GM18870 (cell line): ENCODE results near the gene MAST4.
A peak's percentile ranks its signal among the peaks of the same experiment; 100 is the strongest.
"Not testable (repeated sequence)": the region's sequence is repeated elsewhere in the genome, so short reads cannot be mapped to it uniquely, and the experiment has no call there.

Experiments used
- ATAC-seq: cut with Tn5 transposase; IDR thresholded peaks from one replicate; pipeline ENCODE4 v1.9.1; 2021; ENCODE audit warnings: moderate library complexity; ENCODE audit not compliant: unreplicated experiment

The MAST4 gene

DNA sequence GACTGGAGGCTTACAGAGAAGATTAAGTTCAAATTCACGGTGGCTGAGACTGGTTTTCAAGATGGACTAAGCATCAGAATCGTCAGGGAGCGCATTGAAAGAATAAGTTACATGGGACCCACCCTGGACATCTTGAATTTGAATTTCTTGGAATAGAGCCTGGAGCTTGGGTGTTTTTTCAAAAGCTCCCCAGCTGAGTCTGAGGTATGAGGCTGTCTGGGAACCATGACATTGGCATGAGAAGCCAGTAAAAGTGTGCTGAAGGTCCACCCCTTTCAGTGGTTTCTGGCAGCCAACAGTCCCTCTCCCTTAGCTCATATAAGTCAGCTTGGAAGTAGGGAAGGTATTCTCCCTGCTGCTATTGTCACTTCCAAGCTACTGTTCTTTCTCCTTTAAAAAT is 97.8 kb downstream of the MAST4 start:
- ATAC-seq = no peak

DNA sequence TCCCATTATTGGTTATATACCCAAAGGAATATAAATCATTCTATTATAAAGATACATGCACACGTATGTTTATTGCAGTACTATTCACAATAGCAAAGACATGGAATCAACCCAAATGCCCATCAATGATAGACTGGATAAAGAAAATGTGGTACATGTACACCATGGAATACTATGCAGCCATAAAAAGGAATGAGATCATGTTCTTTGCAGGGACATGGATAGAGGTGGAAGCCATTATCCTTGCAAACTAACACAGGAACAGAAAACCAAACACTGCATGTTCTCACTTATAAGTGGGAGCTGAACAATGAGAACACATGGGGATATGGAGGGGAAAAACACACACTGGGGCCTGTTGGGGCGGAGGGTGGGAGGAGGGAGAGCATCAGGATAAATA is 99.6 kb downstream of the MAST4 start:
- ATAC-seq = not testable (repeated sequence)

DNA sequence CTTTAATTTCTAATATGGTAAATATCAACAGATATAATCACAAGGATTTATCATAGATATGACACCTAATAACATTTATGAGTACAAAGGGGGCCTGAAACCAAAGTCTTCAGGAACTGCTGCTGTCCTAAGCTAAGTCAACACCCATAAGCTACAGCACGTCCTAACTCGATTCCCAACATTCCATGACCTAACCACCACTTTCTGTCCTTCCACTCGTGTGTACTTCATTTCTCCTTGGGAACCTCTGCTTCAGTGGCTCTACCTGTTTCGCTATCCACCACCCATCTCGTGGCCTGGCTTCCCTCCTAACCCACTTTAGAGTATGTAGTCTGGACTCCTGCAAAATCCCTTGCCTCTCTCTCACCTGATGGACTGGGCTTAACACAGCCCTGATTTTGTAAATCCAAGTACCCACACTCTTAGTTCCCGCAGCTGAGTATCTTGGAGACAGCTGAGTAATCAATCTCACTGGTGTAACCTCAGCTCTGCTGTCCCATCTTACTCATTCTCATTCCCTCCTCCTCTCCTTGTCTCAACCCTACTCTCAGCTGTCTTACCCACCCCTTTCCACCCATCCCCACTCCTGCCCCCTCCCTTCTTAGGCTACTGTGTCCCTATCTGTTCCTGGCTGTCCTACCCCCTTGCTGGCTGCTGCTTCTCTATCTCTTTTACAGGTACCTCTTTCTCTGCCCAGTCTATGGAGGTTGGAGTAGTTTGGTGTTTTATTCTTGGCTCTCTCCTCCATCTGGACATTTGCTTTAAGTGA is 101.8 kb downstream of the MAST4 start:
- no peak for ATAC-seq

DNA sequence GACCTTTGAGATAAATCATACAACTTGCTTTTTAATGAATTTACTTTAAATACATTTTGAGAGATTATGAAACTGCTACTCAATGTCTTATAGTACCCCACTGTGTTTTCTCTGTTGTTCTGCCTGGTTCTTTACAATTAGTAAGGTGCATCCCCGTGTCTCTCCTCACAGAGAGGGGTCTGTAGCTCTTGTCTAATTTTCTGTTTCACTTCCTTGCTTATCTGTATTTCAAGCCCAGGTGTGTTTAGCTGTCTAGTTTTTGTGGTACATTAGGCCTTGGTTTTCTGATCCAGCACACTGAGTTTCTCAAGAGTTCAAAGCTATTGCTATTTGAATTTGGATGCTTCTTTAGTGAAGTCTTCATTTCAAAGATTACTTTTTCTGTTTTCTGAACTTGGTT is 105.1 kb downstream of the MAST4 start:
- peak; percentile 73 for ATAC-seq

DNA sequence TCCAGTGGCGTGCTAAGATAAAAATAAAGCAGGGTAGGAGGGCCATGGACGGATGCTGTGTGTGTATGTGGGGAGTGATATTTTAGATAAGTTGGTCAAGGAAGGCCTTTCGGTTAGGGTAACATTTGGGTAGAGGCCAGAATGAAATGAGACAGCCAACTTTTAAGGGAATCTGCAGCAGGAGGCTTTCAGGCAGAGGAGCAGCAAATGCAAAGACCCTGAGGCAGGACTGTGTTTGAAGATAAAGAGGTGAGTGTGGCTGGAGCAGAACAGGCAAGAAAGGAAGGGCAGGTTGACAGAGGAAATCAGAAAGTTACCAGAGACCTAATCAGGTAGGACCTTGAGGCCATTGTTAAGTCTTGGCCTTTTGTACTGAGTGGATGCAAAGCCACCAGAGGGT is 106.2 kb downstream of the MAST4 start:
- ATAC-seq = no peak

DNA sequence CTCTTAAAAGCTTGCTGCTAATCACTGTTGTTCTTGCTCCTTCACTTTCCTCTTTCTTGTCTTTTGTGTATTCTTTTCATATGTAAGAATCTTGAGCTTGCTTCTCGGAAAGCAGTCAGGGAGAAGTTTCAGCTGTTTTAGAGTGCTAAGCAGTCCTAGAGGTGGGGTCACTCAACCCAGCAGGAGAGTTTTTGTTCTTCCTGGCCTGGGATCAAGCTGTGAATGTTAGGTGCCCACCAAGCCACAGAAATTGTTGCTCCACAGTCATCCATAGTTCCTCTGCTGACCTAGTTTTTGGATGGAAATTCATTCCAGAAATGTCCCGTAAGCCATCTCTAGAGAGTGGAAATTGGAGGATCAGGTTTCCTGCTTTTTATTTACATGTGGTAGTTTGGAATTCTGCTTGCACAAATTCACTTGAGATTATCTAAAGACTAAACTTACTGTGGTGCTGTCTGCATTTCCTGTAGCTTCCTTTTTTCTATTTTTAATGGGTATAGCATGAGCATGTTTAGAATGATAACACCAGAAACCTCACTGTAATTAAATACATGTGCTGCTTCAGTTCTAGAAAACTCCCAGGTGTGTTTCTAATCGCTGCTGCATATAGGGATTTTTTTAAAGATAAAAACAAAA is 108.7 kb downstream of the MAST4 start:
- ATAC-seq = no peak

DNA sequence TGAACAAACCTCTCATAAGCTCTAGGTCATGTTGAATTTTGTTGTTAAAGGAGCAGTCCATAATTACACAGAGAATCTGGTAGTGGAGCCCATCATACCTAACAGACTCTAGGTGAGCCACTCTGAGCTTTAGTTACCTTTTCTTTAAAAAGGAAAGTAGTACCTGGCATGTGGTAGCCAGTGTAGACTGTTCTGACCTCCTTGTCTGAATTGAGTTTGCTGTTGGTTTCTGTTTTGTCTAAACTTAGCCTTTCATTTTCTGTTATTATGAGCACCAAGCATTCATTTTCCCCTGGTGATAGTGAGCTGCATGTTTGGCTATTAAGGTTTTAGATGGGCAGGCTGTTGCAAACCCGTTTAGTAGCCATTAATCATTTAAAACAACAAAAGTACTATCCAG is 112.2 kb downstream of the MAST4 start:
- no peak for ATAC-seq

DNA sequence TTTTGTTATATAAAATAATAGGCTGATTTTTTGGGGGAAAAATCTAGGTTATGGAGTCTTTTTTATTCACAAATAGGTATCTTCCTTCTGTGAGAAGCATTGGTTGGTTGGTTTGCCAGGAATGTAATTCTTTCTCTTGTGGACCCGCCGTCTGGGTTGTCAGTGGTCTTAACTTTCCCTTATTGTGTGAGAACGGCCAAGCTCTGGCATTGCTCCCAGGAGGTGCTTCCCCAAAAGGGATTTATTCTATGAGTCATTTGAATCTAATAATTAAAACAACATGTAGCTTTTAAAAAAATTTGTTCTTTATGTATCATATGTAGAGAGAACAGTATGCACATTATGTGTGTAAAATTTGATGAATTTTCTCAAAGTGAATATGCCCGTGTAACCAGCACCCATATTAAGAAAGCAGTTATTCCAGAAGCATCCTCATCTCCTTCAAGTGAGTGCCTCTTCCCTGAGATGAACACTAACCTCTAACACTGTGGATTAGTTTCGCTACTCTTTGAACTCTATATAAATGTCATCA is 114.4 kb downstream of the MAST4 start:
- ATAC-seq = no peak

DNA sequence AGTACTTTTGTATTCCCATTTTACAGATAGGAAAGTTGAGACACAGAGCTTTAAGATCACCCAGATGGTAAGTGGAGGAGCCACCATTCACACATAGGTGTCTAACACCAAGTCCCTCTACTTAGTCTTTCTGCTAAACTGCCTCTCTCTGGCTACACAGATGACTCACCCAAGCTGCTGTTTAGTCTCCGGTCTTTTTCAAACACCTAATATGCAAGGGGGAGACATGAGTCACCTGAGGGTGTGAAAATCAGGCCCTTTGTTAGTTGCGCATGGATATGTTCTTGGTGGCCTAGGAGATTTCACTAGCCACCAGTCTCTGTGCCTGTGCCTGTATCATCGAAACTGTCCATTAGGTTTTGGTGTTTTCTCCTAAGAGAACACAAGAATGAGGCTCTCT is 117.8 kb downstream of the MAST4 start:
- ATAC-seq = no peak

DNA sequence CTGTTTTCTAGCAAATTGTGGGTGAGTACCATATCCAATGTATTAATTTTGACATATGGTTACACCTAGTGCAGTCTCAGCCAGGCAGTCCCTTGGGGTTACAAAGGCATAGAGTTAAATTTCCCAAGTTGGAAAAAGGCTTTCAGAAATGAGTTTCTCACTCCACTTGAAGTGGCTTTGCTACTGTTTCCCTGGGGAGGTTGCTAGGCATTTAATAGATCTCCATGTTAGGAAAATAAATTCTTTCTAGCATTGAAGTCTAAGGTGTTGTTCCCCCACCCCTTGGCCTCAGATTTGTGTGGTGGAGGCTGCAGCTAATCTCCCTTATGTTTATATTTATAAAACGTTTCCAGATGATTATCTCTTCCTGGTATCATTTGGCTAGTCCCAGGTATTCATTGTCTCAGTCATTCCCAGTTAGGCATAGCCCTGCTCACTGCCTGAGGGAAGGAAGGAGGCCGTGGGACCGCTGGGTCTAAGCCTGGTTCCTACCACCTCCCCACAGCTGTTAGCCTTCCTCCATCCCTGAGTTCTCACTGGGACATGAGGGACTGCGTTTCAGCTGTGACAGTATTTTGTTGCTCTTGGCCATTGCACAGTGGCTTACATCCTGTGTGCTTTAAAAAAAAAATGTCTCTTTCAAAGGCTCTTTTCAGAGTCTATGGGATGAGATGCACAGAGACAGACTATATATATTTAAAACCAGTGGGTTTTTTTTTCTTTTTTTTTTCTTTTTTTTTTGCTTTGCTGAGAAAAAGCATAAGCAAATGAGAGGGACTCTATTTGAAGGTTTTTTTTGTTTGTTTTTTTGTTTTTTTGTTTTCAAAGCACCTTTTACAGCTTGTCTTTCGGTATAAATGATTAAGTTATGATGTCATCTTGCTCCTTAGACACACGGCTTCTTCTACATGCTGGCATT is 121.5 kb downstream of the MAST4 start:
- ATAC-seq = no peak

DNA sequence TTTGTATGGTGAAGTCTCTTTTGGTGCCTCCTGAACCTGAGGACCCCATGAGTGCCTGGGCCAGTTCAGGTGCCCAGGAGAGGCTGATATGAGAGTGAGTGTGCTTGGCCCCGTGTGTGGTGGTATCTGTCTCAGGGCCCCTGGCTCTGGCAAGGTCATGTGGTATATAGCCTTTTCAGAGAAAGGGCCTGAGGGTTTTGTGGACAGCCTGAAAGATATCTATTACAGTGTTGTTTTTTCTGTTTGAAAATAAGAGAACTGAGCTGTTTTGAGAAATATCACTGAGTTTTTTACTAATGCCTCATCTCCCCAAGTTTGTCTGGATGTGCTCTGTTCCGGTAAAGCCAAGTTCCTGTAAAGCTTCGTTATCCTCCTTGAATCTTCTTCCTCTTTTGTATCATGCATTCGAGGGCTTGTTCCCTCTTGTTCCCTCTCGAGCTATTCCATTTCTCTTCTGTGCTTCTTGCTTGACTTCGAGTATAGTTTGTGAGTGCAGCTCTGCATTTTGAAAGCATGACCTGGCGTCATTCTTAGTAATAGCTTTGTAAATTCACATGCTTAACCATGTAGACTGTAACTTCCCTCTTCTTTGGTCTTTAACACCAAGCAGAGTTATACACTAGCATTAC is 122.3 kb downstream of the MAST4 start:
- no peak for ATAC-seq

DNA sequence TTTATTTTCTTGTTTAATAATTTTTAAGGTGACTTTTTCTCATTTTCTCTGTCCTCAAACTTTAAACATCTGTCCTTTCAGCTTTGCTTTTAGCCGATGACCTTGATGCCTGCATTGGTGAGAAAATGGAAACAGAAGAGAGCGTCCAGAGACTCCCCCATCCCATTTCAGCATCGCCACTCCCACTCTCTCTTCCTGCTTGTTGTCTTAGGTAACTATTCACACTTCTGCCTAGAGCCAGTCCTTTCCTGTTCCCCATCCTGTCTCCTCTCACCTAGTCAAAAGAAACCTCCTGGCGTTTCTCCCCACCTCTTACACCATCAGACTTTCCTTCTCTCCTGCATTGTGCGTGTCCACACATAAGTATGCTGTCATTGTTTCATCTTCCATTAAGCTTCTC is 124.6 kb downstream of the MAST4 start:
- ATAC-seq = no peak

DNA sequence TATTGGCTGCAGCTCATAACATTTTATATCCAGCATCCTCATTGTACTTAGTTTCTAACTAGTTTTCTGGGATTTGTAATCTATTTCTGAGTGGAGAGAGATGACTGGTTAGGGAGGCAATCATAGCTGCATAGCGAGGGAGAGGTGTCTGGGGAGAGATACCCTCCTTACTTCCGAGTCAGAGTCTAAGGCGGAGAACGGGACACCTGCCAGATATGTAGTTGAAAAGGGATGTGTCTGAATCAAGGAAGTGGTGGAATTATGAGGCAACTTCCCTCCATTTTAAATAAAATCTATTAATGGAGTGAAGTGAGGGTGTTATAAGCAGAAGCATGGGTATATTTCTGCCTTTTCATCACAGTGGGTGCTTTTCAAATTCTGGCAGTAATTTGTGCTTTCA is 126.5 kb downstream of the MAST4 start:
- ATAC-seq = no peak

DNA sequence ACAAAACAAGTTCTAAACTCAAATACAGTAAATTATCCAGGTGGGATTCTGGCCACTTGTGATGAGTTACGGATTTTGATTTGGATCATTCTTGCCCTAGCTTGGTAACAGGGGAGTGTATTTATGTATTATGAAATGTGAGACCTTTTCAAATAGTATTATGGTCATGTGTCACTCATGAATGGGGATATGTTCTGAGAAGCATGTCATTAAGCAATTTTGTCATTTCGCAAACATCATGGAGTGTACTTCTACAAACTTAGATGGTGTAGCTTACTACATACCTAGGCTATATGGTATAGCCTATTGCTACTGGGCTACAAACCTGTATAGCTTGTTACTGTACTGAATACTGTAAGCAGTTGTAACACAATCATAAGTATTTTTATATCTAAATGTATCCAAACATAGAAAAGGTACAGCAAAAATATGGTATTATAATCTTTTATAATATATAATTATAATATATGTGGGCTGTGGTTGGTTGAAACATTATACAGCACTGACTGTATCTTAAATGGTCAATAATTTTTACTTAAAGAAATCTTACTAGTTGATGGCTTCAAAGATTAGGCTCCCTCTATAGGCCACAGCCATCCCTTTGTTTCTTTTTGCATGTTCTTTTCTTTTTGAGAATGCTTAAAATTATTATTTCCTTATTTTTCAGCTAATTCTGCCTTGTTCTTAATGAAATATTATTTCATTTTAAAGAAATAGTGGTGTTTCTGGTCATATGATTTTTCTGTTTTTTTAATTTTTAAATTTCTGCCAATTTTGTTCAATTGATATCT is 128.4 kb downstream of the MAST4 start:
- ATAC-seq = no peak

DNA sequence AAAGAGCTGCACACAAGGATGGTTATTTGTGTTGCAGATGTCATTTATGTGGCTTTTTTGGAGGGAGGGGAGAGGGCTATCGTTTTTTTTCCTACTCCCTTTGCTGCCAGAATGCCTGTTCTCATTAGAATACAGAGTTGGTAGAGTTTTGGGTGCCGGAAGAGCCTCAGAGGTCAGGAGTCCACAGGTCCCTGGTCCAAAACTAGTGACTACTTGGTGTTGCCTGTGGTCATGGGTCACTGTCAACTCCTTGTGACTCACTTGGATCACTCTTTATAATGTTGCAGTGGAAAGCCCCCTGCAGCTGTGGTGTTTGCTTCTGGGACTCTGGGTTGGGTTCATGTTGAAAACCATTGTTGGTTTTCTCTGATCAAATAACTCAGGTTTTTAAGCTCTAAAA is 131.4 kb downstream of the MAST4 start:
- ATAC-seq = no peak

DNA sequence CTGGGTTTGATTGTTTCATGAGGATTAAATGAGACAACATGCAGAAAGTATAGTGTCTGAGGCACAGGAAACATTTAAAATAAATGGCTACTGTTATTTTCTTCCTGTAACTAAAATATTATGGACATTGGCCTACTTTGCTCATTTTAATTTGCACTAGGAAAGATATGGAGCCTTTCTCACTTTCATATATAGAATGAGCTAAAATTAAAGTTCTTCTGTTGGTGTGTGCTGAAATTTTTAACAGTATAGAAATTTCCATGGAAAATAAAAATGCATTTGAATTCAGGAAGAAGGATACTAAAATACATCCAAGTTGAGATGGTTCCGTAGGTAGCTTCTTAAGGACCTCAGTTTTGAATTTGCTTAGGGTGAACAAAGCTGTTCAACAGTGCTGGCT is 131.9 kb downstream of the MAST4 start:
- ATAC-seq = no peak

DNA sequence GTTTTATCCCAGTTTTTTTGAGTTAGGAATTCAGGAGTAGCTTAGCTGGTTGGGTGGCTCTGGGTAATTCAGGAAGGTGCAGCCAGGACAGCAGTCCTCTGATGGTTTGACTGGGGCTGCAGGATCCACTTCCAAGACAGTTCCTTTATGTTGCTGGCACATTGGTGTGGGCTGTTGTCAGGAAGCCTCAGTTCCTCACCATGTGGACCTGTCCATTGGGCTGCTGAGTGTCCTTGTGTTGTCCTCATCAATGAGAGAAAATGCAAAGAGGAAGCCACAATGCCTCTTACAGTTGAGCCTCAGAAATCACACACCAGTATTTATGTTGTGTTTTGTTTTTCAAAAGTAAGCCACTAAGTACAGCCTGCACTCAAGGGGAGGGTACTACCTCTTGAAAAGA is 140.9 kb downstream of the MAST4 start:
- ATAC-seq = no peak

DNA sequence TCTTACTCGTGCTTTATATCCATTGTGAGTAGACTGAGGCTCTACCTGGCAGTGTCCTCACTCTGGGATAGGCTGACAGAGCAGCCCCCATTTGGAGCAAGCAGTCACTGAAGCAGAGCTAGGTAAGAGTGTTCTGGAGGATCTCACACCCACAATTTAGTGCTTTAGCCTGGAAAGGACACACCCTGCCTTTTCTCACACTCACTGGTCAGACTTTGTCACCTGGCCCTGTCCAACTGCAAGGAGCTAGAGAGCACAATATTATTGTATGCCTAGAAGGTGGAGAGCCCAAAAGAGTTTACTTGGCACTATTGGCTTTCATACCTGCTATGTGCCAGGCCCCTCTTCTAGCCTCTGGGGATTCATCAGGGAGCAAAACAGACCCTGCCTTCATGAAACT is 141.9 kb downstream of the MAST4 start:
- ATAC-seq = no peak

DNA sequence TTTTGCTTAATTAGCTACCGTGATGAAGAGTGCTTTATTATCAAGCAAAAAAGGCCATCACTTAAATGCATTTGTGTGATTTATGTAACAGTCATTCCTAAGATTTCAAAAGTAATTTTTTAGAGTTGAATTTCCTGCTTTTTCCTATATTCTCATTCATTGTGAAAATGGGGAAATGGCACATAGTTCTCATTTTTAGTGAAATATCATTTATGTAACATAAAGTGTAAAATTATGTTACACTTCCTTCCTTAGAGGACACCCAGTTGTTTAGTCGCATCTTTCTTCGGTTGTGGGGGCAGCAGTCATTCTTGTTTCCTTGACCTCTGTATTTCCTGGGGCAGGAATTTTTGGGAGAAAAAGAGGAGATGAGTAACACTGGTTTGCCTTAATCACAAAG is 142.8 kb downstream of the MAST4 start:
- no peak for ATAC-seq

DNA sequence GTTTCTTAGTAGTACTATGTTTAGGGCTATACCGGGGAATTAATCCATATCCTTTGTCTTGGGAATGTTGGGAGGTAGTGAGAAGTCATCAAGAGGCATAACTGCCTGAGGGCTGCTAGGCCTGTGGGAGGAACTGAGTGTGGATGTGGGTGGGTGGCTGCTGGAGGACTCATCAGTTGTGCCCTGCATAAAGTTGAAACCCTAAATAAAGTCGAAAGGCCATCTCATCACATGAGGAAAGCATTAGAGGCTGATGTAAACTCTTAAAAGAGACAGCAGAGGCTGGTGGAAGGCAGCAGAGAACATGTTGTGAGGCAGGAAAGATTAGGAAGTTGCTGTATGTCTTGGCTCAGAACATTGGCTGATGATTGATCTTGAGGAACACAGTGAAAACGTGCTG is 143.8 kb downstream of the MAST4 start:
- ATAC-seq = no peak
